ENCODE data around the gene MYO16. TPM values are rescaled to one million over a fixed set of nuclear protein-coding genes. Genes with fewer than 3 reads are reported as not detected.

The MYO16 gene
- polyA plus RNA-seq, 1 donor from 2014 or later: 2.5 TPM

- H3K27ac ChIP-seq (ENCODE audit: low read length): no peak overlapping the region
- no peak overlapping the region for H2AFZ ChIP-seq (ENCODE audit: low read depth, low read length)
- H3K9ac ChIP-seq (ENCODE audit: low read length): no peak overlapping the region
- no peaks in the 10 kb centered on the region for H3K27me3 ChIP-seq (ENCODE audit: insufficient read depth, low read depth, low read length)
- H3K9me2 ChIP-seq (ENCODE audit: insufficient read depth, low read length): no peaks in the 10 kb centered on the region
- H3K4me3 ChIP-seq (ENCODE audit: low read length): no peak overlapping the region
- no peak overlapping the region for H3K4me2 ChIP-seq (ENCODE audit: low read length)
- no peaks in the 10 kb centered on the region for H4K20me1 ChIP-seq (ENCODE audit: insufficient read depth)
- H3F3A ChIP-seq (ENCODE audit: insufficient read depth, low read length, poor library complexity, severe bottlenecking): no peaks in the 10 kb centered on the region
- H3K79me2 ChIP-seq (replicated peaks; ENCODE audit: insufficient read depth, low read length): no peaks in the 10 kb centered on the region
- no peaks in the 10 kb centered on the region for H3K36me3 ChIP-seq (ENCODE audit: insufficient read depth, low read length)
- TF ChIP-seq EZH2 (IDR thresholded peaks at IDR 0.05; ENCODE audit: borderline replicate concordance, insufficient read depth, low read length, poor library complexity, severe bottlenecking) (no peak), REST (IDR thresholded peaks at IDR 0.05; ENCODE audit: borderline replicate concordance) (no peak), CTCF (IDR thresholded peaks at IDR 0.05; ENCODE audit: poor library complexity, severe bottlenecking) (no peak), POLR2AphosphoS5 (IDR thresholded peaks at IDR 0.05) (no peak), TAF1 (IDR thresholded peaks at IDR 0.05; ENCODE audit: low read depth) (no peak), SMC3 (conservative IDR thresholded peaks at IDR 0.05; ENCODE audit: poor library complexity) (no peak), RAD21 (conservative IDR thresholded peaks at IDR 0.05) (no peak), MXI1 (conservative IDR thresholded peaks at IDR 0.05; ENCODE audit: poor library complexity, severe bottlenecking) (no peak), EP300 (conservative IDR thresholded peaks at IDR 0.05; ENCODE audit: poor library complexity, severe bottlenecking) (no peak)
- no peaks in the 10 kb centered on the region for H3K9me3 ChIP-seq (ENCODE audit: low read length)
Measured at GRCh38 chr13:108983273-108983672, 353.9 kb downstream of the MYO16 start.

GRCh38 chr13:108984251-108984920 lies 355.0 kb downstream of the MYO16 start:
- no peak overlapping the region for H3K27ac ChIP-seq (ENCODE audit: low read length)
- H3K9me2 ChIP-seq (ENCODE audit: insufficient read depth, low read length): no peaks in the 10 kb centered on the region
- no peaks in the 10 kb centered on the region for H3F3A ChIP-seq (ENCODE audit: insufficient read depth, low read length, poor library complexity, severe bottlenecking)
- no peak overlapping the region for H3K4me3 ChIP-seq (ENCODE audit: low read length)
- H3K79me2 ChIP-seq (replicated peaks; ENCODE audit: insufficient read depth, low read length): no peaks in the 10 kb centered on the region
- no peak overlapping the region for H2AFZ ChIP-seq (ENCODE audit: low read depth, low read length)
- H3K36me3 ChIP-seq (ENCODE audit: insufficient read depth, low read length): no peaks in the 10 kb centered on the region
- no peak overlapping the region for H3K4me2 ChIP-seq (ENCODE audit: low read length)
- H3K9ac ChIP-seq (ENCODE audit: low read length): no peak overlapping the region
- no peaks in the 10 kb centered on the region for H4K20me1 ChIP-seq (ENCODE audit: insufficient read depth)
- TF ChIP-seq RAD21 (conservative IDR thresholded peaks at IDR 0.05) (no peak), TAF1 (IDR thresholded peaks at IDR 0.05; ENCODE audit: low read depth) (no peak), EP300 (conservative IDR thresholded peaks at IDR 0.05; ENCODE audit: poor library complexity, severe bottlenecking) (no peak), EZH2 (IDR thresholded peaks at IDR 0.05; ENCODE audit: borderline replicate concordance, insufficient read depth, low read length, poor library complexity, severe bottlenecking) (no peak), REST (IDR thresholded peaks at IDR 0.05; ENCODE audit: borderline replicate concordance) (no peak), CTCF (IDR thresholded peaks at IDR 0.05; ENCODE audit: poor library complexity, severe bottlenecking) (no peak), SMC3 (conservative IDR thresholded peaks at IDR 0.05; ENCODE audit: poor library complexity) (no peak), POLR2AphosphoS5 (IDR thresholded peaks at IDR 0.05) (no peak), MXI1 (conservative IDR thresholded peaks at IDR 0.05; ENCODE audit: poor library complexity, severe bottlenecking) (no peak)
- no peaks in the 10 kb centered on the region for H3K27me3 ChIP-seq (ENCODE audit: insufficient read depth, low read depth, low read length)
- no peaks in the 10 kb centered on the region for H3K9me3 ChIP-seq (ENCODE audit: low read length)

Data from neural cell (in vitro differentiated cells).